Body of pancreas (tissue), 4 donors: ENCODE data around the gene PICK1. TPM values are rescaled to one million over a fixed set of nuclear protein-coding genes. Genes with fewer than 3 reads are reported as not detected.

ENCODE experiments used
- ATAC-seq: fragments of 150-250 bp; one replicate; pipeline ENCODE4 v1.9.1; 2016
- DNase-seq, 4 donors: peaks; one replicate each; pipeline ENCODE4 v3.0.0-alpha.2; 2019
- H3K27ac ChIP-seq, 4 donors: fragments of 200-600 bp; sonication (generic); 1 replicate in 3 of 4; 2 replicates in 1 of 4; pipeline versions ENCODE4 v1.5.1 to v1.6.1; 2016 to 2019; ENCODE audit warnings: mild to moderate bottlenecking in 1 of 4, mixed read lengths in 1 of 4, moderate library complexity in 1 of 4
- H3K27me3 ChIP-seq, 2 donors: fragments of 200-600 bp; sonication (generic); one replicate each; pipeline ENCODE4 v1.6.0; 2016; ENCODE audit warnings: mild to moderate bottlenecking in 1 of 2
- H3K36me3 ChIP-seq, 2 donors: fragments of 200-600 bp; sonication (generic); replicated peaks in 1 of 2; 2 replicates each; pipeline ENCODE4 v1.5.1; 2016; ENCODE audit warnings: low read depth in 2 of 2; ENCODE audit not compliant: insufficient read depth in 1 of 2
- H3K4me1 ChIP-seq: fragments of 200-600 bp; sonication (generic); one replicate; pipeline ENCODE4 v1.6.0; 2016
- H3K4me3 ChIP-seq, 2 donors: fragments of 200-600 bp; sonication (generic); 1 replicate in 1 of 2; 2 replicates in 1 of 2; pipeline ENCODE4 v1.5.1; 2016 to 2019
- H3K9me3 ChIP-seq, 3 donors: fragments of 200-600 bp; sonication (generic); 1 replicate in 2 of 3; 2 replicates in 1 of 3; pipeline ENCODE4 v1.5.1; 2016
- POLR2A ChIP-seq, 3 donors: fragments of 450-650 bp; IDR thresholded peaks; one replicate each; pipeline ENCODE4 v1.6.1; 2016; ENCODE audit warnings: antibody characterized with exemption in 3 of 3, mild to moderate bottlenecking in 2 of 3
- WGBS, 2 donors: methylation state at CpG; one replicate each; pipeline ENCODE4 v1.1.5; 2017; 5-methylcytosine and 5-hydroxymethylcytosine counted together
- intact Hi-C: fragments of 100-400 bp; cut with DNase I; formaldehyde crosslinking; loops from one replicate; pipeline ENCODE4 v1.15.1; 2023
- total RNA-seq, 2 donors: library from RNA; depleted of rRNA; stranded (reverse); fragments of >200 nt; gene quantifications; one replicate each; pipeline ENCODE4 v1.1.0, GENCODE V29; 2016
- TF ChIP-seq, protein P1 (sequence below), 7 experiments: fragments of 450-650 bp in 4 of 7; fragments of 200-600 bp in 3 of 7; sonication (generic) in 3 of 7; IDR thresholded peaks; one replicate each; pipeline ENCODE4 v1.5.1; 2016 to 2019; ENCODE audit warnings: antibody characterized with exemption in 7 of 7

PICK1 gene
- total RNA-seq, 2 donors from 2014 or later = 39.7 to 52.4 TPM

DNA sequence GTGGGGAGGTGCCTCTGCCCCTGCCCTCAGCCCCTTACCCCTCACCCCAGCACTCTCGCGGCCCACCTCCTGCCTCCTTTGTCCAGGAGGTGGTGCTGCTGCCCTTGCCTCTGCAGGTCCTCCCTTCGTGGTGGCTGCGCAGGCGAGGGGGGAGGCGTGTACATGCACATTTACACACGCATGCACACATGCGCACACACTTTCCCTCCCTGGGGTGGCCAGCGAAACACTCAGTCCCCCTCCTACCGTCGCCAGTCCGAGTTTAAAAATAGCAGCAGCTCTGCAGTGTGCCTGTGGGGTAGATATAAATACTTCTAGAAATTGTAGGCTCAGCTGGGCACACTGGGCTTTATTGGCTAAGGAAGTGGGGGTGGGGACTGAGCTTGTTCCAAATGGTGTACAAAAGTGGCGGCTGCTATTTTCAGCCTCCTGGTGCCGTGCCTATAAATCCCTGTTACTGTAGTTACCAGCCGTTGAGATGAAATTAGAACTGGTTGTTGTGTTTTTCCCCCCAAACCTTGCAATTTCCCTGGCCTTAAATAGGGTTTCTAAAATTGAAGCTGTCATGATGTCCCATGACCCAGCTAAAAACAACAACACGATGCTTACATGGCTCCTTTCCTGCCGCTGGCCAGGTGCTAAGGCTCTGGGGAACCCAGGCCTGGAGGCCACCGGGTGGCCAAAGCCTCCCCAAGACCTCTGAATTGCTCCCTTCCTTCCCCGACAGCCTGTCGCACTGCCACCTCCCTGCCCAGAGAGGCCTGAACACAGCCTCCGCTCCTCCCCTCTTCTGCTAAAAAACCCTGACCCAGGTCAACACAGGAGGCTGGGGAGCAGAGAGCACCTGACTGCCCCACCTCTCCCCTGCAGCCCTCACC, 12.4 kb downstream of the PICK1 start:
- no peak for TF ChIP-seq POLR2A (IDR thresholded peaks at IDR 0.05)
- TF ChIP-seq, protein P1, sequence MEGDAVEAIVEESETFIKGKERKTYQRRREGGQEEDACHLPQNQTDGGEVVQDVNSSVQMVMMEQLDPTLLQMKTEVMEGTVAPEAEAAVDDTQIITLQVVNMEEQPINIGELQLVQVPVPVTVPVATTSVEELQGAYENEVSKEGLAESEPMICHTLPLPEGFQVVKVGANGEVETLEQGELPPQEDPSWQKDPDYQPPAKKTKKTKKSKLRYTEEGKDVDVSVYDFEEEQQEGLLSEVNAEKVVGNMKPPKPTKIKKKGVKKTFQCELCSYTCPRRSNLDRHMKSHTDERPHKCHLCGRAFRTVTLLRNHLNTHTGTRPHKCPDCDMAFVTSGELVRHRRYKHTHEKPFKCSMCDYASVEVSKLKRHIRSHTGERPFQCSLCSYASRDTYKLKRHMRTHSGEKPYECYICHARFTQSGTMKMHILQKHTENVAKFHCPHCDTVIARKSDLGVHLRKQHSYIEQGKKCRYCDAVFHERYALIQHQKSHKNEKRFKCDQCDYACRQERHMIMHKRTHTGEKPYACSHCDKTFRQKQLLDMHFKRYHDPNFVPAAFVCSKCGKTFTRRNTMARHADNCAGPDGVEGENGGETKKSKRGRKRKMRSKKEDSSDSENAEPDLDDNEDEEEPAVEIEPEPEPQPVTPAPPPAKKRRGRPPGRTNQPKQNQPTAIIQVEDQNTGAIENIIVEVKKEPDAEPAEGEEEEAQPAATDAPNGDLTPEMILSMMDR (IDR thresholded peaks at IDR 0.05) = no peak
- Histone ChIP-seq H3K4me1 (no peaks in the 10 kb centered on the region), H3K27ac (no peak overlapping the region), H3K36me3 (peaks cover 0 to 39% of the 10 kb centered on the region in 2 donors), H3K4me3 (no peak overlapping the region), H3K9me3 (no peaks in the 10 kb centered on the region), H3K27me3 (no peaks in the 10 kb centered on the region)
- ATAC-seq (no peak), DNase-seq (no peak)
- 84 to 87% methylated on average over 13 to 19 of the region's 21 CpGs for WGBS, 2 donors
- intact Hi-C loops = no loop called here

DNA sequence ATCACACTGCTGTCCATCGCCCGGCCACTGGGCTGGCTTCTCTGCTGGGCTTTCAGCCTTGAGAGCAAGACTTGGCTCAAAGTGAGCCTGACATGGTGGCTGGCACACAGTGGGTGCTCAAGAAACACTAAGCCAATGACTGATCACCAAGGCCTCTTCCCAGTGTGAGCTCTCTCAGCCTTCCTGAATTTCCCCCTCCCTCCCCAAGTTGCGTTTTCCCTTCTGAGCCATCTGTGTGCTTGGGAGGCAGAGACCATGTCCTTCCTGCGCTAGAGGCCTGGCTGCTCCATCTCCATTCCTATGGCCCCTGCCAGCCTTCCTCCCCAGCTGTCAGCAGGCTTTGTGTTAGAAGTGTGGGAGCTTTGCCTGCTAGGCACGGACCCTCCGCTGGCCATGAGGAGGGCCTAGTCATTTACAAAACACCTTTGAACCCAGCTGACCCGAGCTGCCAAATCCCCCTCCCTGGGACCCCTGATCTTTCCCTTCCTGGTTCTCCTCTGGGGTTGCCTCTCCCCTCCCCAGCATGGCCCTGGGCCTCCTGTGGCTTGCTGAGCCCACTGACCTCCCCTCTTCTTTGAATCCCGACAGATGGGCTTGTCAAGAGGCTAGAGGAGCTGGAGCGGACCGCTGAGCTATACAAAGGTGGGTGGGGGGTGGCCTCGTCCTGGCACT, 13.2 kb downstream of the PICK1 start:
- no peak overlapping the region for H3K4me3 ChIP-seq
- no peaks in the 10 kb centered on the region for H3K9me3 ChIP-seq
- no peak for TF ChIP-seq POLR2A (IDR thresholded peaks at IDR 0.05)
- TF ChIP-seq, protein P1 (IDR thresholded peaks at IDR 0.05) = no peak
- H3K4me1 ChIP-seq = no peaks in the 10 kb centered on the region
- H3K27me3 ChIP-seq = no peaks in the 10 kb centered on the region
- DNase-seq (no peak), ATAC-seq (no peak)
- intact Hi-C loops = no loop called here
- WGBS, 2 donors = 85 to 91% methylated on average over 7 to 11 of the region's 11 CpGs
- H3K36me3 ChIP-seq = peaks cover 0 to 31% of the 10 kb centered on the region in 2 donors
- no peak overlapping the region for H3K27ac ChIP-seq

DNA sequence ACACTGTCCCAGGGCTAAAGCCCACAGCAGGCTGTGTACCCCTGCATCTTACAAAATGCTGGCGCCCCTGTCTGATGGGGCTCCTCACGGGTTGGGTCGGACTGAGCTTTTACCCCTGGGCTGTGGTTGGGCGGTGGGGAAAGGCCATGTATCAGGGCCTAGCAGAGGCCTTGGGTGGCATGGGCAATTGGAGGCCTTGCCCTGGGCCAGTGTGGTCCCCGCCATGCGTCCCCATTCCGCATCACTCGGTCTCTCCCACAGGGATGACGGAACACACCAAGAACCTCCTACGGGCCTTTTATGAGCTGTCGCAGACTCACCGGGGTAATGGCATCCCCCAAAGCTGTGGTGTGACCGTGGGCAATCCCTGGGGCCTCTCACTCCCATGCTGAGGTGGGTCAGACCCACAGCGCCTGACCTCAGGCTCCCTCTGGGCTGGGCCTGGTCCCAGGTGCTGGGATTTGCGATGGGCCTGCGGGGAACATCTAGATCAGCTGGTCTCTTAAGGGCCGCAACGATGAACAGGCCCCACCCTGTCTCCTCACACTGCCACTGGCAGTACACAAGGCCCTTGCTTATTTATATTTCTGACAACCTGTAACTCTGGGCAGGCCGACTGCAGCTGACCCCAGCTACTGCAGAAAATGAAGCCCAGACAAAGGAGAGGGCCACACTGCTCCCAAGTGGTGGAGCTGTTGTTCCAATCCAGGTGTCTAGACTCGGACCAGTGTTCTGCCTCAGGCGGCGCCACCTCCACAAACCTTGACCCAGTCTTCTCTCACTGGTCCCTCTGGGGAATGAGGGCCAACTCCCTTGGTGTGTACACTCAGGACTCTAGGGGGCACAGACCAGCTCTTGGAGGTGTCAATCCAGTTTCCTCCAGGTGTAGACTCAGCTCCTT, 14.5 kb downstream of the PICK1 start:
- Histone ChIP-seq H3K4me1 (no peaks in the 10 kb centered on the region), H3K4me3 (no peak overlapping the region), H3K27me3 (no peaks in the 10 kb centered on the region), H3K36me3 (peaks cover 0 to 19% of the 10 kb centered on the region in 2 donors), H3K9me3 (no peaks in the 10 kb centered on the region), H3K27ac (no peak overlapping the region)
- WGBS, 2 donors = 90 to 91% methylated on average over 10 to 22 of the region's 22 CpGs
- TF ChIP-seq, protein P1 (IDR thresholded peaks at IDR 0.05) = no peak
- no peak for TF ChIP-seq POLR2A (IDR thresholded peaks at IDR 0.05)
- ATAC-seq (no peak), DNase-seq (no peak)
- intact Hi-C loops = no loop called here

DNA sequence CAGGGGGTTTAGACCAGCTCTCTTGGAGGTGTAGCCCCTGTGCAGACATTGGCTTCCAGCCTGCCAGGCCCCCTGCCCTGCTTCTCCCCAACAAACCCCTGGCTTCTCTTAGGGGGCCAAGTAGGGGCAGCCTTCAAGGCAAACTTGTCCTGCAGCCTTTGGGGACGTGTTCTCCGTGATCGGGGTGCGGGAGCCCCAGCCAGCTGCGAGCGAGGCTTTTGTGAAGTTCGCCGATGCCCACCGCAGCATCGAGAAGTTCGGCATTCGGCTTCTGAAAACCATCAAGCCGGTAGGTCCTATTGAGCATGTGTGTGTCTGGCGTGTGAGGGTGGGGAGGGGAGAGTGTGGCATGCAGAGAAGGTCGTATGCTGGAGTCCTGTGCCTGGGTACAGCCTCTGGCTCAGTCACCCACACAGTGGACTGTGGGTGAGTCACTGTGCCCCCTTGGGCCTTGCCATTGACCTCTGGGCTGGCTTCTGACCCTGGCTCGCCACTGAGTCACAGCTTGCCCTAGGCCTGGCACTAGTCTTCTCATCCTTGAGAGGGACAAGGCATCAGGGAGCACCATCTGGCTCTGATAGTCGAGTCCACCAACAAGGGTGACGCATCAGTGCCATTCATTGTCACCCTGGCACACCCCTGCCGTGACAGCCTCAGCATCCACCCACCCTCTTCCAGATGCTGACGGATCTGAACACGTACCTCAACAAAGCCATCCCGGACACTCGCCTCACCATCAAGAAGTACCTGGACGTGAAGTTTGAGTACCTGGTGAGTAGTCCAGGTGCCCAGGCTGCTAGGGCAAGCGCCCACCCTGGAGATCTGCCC, 15.3 kb downstream of the PICK1 start:
- H3K36me3 ChIP-seq = peaks cover 0 to 17% of the 10 kb centered on the region in 2 donors
- ATAC-seq (no peak), DNase-seq (no peak)
- H3K9me3 ChIP-seq = no peaks in the 10 kb centered on the region
- H3K4me3 ChIP-seq = no peak overlapping the region
- H3K27me3 ChIP-seq = no peaks in the 10 kb centered on the region
- intact Hi-C loops = no loop called here
- H3K4me1 ChIP-seq = no peaks in the 10 kb centered on the region
- H3K27ac ChIP-seq = no peak overlapping the region
- TF ChIP-seq, protein P1 (IDR thresholded peaks at IDR 0.05) = no peak
- TF ChIP-seq POLR2A (IDR thresholded peaks at IDR 0.05) = no peak
- 95 to 97% methylated on average over 18 to 25 of the region's 25 CpGs for WGBS, 2 donors
